HG03521 (cell line): Measurements from ENCODE around the gene SPDYE17.
"Not testable (repeated sequence)": the region's sequence is repeated elsewhere in the genome, so short reads cannot be mapped to it uniquely, and the experiment has no call there.

Experiments
- ATAC-seq: cut with Tn5 transposase; IDR thresholded peaks from one replicate; pipeline ENCODE4 v1.9.1; 2021; ENCODE audit warnings: mild to moderate bottlenecking, moderate library complexity; ENCODE audit not compliant: unreplicated experiment

The SPDYE17 gene

DNA sequence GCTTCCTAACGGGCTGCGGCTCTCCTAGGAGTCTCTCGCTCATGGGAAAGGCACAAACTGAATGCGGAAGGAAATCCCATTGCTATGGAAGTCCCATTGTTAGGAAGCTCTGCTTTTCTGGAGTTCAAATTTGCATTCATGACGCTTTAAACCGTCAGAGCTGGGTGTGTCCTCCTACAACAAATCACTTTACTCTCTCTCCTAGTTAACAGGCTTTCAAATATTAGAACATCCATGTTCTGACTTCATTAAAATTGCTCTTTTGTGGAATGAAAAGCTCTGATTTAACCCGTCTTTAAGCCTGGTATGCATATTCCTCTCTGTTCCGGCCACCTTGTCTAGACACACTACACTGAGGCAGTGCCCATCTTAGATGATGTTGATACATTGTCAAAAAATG, at the start of gene SPDYE17:
Gene SPDYE17, minus strand, starts transcription at position 101 of the 400 bp plus-strand sequence. CDS start 1,791 bp downstream, outside the sequence.
- not testable (repeated sequence) for ATAC-seq

DNA sequence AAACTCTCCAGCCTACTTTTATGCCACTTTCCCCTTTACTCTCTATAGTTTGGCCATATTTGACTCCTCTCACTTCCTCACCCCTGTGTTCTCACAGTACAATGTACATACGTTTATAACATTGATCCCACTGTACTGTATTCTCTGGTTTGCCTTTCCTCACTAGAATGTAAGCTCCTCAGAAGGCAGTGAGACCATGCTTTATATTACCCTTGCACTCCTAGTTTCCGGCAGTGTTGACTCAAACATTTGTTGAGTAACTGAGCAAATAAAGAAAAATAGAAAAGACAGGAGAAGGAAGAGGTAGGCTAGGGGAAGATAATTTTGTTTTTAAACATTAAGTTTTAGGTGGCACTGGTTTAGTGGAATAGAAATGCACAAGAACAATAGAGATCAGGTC, 48.1 kb upstream of the SPDYE17 start:
- ATAC-seq, result not testable (repeated sequence)

DNA sequence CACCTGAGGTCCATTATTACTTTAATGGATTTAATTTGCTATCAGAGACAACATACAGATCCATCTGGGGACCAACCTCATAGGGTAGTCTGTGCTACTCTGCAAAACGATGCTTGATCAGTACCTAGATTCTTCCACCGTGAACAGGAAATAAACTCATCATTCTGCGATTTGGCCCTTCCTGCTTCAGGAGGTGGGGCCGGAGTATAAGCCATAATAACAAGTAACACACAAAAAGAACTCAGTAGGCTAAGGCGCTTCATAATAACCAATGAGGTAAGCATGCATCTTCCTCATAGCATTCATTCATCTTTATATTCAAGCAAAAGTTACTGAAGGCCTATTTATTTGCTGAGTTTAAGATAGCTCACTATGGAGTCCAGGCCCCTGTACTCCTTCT, 47.5 kb upstream of the SPDYE17 start:
- ATAC-seq, result not testable (repeated sequence)

- not testable (repeated sequence) for ATAC-seq
Measured at GRCh38 chr7:77079112-77079511, 47.0 kb upstream of the SPDYE17 start.

- ATAC-seq, result not testable (repeated sequence)
Measured at GRCh38 chr7:77077060-77077459, 44.9 kb upstream of the SPDYE17 start.

DNA sequence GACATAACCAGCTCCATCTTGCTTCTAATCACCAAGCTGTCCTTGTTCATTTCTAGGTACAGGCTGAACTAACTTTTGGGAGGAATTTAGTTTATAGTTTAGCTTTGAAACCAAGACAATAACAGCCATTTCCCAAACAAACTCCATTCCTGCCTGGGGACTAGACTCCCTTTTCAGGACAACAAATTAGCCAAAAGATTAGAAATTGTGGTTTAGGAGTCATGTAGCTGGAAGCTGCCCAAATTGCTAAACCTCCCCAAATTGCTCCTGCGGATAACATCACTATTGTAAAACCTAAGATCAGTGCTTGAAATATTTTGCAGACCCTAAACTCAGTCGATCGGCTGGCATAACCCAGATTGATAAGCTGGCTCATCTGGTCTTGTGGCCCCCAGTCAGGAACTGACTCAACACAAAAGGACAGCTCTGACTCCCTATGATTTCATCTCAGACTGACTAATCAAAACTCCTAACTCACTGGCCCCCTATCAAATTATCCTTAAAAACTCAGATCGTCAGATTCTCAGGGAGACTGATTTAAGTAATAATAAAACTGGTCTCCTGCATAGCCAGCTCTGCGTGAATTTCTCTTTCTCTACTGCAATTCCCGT, 42.7 kb upstream of the SPDYE17 start:
- not testable (repeated sequence) for ATAC-seq

DNA sequence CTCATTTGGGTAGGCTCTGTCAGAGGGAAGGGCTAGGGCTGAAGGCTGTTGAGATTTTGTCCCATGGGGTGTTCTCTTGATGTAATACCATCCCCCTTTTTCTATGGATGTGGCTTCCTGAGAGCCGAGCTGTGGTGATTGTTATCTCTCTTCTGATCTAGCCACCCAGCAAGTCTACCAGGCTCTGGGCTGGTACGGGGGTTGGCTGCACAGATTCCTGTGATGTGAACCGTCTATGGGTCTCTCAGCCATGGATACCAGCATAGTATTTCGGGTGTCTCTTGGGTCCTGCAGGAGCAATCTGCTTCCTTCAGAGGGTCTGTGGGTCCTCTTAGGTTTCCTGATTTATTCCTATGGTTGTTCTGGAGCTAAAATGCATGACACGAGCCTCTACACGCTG, 38.9 kb upstream of the SPDYE17 start:
- not testable (repeated sequence) for ATAC-seq

GRCh38 chr7:77065869-77066268, 33.7 kb upstream of the SPDYE17 start:
- not testable (repeated sequence) for ATAC-seq

DNA sequence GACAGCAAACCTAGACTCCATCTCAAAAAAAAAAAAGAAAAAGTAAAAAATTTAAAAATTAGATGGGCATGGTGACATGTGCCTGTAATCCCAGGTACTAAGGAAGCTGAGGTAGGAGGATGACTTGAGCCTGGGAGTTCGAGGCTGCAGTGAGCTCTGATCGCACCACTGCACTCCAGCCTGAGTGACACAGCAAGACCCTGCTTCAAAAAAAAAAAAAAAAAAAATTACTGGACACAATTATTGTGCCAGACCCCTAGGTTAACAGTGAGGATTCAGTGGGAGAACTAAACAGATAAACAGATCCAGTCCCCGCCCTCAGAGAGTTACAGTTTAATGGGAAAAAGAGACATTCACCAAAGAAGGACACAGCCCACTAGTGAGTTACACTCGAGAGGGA, 31.6 kb upstream of the SPDYE17 start:
- ATAC-seq, result not testable (repeated sequence)

DNA sequence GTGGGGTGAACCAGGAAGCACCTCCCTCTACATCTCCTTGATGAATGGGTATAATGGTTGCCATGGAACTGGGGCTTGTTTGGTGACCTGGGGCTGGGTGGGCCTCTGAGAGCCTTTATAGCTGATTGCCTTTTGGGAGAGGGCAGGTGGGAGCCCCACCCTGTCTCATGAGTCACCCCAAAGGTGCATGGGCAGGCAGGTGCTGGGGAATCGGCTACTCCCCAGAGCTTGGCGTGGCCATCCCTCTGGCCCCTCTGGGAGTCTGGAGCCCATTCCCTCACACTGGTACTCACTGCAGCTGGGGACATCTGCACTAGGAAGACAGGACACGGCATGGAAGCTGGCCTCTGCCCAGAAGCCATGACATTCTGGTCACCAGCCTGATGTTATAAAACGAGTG, 30.4 kb upstream of the SPDYE17 start, which contains the start of gene SPDYE18:
Gene SPDYE18, minus strand, starts transcription at position 2 of the 400 bp plus-strand sequence. CDS start 2,046 bp downstream, outside the sequence.
- not testable (repeated sequence) for ATAC-seq

- ATAC-seq, result not testable (repeated sequence)
Measured at GRCh38 chr7:77026349-77026748, 5.8 kb downstream of the SPDYE17 start.

- not testable (repeated sequence) for ATAC-seq
Measured at GRCh38 chr7:77010074-77010680, 22.0 kb downstream of the SPDYE17 start.

DNA sequence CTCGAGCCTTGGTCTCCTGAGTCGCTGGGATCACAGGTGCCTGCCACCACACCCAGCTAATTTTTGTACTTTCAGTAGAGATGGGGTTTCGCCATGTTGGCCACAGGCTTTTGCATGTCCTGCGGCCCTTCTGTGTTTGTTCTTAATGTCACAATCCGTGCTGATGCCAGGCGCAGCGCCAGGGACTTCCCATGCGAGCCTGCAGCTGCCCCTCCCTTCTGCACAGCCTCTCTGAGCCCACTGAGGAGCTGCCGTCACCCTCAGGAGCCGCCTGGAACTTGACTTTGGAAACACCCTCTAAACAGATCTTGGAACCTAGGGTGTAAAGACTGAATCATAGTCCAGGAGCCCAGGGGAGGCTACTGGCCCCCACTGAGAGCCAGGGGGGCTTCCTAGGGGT, 24.2 kb downstream of the SPDYE17 start:
- not testable (repeated sequence) for ATAC-seq

DNA sequence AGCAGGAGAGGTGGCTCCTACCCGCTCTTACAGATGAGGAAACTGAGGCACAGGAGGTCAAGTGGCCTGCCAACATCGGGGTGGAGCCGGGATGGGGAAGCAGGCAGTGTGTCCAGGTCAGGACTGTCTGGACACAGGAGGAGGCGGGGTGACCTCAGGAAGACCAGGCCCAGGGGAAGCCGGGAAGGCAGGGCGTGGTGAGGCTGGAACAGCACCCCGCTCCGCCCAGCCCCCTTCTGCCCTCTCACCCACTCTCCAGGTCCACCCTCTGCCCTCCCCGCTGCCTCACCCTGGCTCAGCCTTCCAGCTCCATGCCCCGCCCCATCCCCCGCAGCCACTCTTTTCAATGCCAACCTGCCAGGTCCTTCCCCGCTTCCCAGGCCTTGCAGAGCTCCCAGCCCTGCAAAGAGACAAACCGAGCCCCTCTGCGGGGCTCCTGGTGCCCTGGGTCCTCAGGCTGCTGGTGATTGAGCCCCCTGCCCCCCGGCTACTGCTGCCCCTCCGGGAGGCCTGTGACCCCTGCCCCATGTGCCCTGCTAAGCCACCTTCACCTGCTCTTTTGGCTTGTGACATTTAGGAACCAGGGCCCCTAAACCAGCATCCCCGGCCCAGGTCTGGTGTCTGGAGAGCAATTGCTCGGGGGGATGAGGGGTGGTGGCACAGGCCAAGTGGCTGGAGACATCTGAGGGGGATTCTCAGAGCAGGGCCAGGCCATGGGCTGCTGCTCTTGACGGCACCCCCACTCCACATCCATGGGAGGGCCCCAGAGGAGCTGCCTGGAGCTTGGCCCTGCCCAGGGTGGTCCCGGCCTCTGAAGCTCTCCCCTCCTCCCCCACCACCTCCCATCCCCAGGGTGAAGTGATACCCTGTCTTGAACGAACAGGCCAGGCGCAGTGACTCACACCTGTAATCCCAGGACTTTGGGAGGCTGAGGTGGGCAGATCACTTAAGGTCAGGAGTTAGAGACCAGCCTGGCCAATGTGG, 25.7 kb downstream of the SPDYE17 start:
- not testable (repeated sequence) for ATAC-seq

- ATAC-seq, result not testable (repeated sequence)
Measured at GRCh38 chr7:77005461-77006057, 26.6 kb downstream of the SPDYE17 start.

DNA sequence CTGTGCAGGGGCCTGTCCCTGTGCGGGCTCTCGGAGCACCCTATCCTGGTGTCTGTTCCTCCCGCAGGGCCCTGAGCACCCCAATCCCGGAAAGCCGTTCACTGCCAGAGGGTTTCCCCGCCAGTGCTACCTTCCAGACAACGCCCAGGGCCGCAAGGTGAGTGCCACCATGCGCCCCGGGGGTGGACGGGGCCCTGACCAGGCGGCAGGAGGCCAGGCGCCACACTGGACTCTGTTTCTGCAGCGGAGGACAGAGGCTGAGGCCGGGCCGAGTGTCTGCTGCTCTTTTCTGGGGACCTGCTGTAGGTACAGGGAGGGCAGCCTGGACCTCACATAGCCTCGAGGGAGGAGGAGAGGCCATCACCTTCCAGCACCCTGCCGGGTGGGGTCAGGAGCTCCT, 28.0 kb downstream of the SPDYE17 start:
- ATAC-seq, result not testable (repeated sequence)

DNA sequence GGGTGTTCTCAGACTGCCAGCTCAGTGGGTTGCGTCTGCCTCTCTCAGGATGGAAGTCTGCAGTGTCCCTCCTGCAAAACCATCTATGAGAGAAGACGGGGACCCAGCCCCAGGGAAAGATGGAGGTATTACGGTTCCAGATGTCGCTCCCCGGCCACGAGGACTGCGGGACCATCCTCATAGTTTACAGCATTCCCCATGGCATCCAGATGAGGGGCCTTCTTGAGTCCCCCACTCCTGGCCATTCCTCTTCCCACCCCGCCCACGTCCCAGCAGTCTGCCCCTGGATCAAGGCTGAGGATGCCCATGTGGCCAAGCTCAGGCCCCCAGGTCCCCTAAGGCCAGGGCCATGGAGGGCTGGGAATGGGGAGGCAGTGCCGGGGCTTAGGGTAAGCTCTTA, 28.9 kb downstream of the SPDYE17 start:
- not testable (repeated sequence) for ATAC-seq

DNA sequence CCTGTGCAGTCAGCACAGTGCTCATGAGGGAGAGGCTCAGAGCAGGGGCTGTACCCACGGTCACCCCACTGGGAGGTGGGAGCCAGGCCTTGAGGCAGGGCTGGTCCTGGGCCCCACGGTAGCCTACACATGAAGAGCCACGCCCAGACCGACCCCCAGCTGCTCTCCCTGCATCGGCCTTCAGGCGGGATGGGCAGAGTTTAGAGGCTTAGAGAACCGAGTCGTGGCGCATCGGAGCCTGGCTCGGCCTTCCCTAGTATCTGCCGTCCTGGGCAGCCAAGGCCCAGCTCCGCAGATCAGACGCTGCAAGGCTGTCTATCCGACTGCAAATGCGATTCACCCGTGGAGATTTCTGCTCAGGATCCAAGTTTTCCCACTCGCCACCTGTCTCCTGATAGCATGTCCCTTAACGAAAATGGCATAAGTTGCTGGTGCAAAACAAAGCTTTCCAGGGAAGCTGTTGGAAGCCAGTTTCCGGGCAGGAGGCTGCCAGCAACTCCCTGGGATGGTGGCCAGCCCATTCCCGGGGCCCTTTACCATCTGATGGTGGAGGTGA, 29.4 kb downstream of the SPDYE17 start:
- not testable (repeated sequence) for ATAC-seq

DNA sequence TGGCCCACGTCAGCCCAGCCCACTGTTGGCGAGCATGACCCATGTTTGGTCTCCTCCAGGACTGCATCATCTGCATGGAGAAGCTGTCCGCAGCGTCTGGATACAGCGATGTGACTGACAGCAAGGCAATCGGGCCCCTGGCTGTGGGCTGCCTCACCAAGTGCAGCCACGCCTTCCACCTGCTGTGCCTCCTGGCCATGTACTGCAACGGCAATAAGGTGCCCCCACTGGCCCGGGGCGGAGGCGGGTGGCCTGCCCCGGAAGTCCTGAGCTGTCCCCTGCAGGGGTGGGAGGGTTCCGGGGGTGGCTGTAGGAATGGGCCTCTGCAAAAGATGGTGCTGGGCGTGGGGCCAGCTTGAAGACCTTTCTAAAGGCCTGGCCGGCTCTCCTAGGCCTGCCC, 30.1 kb downstream of the SPDYE17 start:
- ATAC-seq, result not testable (repeated sequence)

DNA sequence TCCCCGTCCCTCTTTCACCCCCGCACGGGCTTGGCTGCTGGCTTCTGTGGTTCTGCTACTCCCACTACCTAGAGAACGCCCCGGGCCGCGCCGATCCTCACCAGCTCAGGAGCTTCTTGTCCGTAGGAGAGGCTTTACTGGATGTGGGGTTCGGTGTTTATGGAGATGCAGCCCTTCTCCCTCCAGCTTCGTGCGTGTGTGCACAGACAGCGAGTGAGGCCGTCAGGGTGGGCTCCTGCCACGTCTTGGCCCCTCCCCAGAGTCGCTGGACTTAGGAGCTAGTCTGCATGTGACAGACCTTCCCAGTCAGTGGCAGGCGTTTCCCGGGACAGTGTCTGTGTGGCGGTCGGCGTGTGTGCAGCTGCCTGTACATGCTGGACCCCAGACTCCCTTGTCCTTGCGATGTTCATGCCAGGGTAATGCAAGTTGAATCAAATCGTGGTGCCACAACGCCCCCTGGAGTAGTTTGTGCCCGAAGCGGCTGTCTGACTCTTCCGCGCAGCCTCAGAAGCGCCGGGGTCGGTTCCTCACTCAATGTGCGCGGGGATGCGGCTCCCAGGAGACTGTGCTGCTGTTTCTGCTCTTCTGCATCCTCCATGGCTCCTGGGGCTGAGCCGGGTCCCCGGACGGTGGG, 32.6 kb downstream of the SPDYE17 start:
- not testable (repeated sequence) for ATAC-seq
